Sigmoid colon (tissue), 4 donors: Measurements from ENCODE around the gene PZP.

Experiments
- EP300 ChIP-seq, 4 donors: sonication (generic); formaldehyde crosslinking; IDR thresholded peaks; one replicate each; pipeline ENCODE4 v1.6.1; 2017; ENCODE audit warnings: antibody characterized with exemption in 4 of 4
- POLR2A ChIP-seq, 2 donors: fragments of 450-650 bp; IDR thresholded peaks; one replicate each; pipeline ENCODE4 v1.6.1; 2016; ENCODE audit warnings: antibody characterized with exemption in 2 of 2, mild to moderate bottlenecking in 2 of 2, moderate library complexity in 2 of 2
- POLR2AphosphoS5 ChIP-seq, 4 donors: sonication (generic); formaldehyde crosslinking; IDR thresholded peaks; one replicate each; pipeline ENCODE4 v1.6.1; 2017; ENCODE audit warnings: antibody characterized with exemption in 4 of 4
- TF ChIP-seq, protein P1 (sequence below), 4 experiments: fragments of 450-650 bp in 3 of 4; fragments of 200-600 bp in 1 of 4; IDR thresholded peaks; one replicate each; pipeline ENCODE4 v1.5.1; 2016 to 2019; ENCODE audit warnings: antibody characterized with exemption in 4 of 4, mild to moderate bottlenecking in 3 of 4, moderate library complexity in 2 of 4

DNA sequence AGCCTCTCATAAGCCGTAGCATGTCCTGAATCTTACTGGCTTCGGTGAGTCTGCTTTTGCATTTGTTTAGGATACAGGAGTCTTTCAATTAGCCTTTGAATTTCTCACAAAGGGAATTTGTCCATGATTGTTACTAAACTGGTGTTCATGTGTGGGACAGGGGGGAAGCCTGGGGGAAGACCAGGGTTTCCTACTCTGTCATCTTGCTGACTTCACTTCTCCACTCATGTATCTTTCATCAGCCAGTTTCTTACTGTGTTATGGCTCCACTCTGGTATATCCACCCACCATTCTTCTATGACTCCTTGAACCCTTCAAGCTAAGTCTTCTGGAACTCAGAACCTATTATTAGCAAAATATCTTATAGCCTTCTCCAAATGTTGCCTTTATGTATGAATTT is 60.7 kb downstream of the PZP start:
- TF ChIP-seq, protein P1, sequence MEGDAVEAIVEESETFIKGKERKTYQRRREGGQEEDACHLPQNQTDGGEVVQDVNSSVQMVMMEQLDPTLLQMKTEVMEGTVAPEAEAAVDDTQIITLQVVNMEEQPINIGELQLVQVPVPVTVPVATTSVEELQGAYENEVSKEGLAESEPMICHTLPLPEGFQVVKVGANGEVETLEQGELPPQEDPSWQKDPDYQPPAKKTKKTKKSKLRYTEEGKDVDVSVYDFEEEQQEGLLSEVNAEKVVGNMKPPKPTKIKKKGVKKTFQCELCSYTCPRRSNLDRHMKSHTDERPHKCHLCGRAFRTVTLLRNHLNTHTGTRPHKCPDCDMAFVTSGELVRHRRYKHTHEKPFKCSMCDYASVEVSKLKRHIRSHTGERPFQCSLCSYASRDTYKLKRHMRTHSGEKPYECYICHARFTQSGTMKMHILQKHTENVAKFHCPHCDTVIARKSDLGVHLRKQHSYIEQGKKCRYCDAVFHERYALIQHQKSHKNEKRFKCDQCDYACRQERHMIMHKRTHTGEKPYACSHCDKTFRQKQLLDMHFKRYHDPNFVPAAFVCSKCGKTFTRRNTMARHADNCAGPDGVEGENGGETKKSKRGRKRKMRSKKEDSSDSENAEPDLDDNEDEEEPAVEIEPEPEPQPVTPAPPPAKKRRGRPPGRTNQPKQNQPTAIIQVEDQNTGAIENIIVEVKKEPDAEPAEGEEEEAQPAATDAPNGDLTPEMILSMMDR (IDR thresholded peaks at IDR 0.05), result no peak
- TF ChIP-seq POLR2A (IDR thresholded peaks at IDR 0.05) (no peak), POLR2AphosphoS5 (IDR thresholded peaks at IDR 0.05) (no peak), EP300 (IDR thresholded peaks at IDR 0.05) (no peak)
